CD4-positive, alpha-beta T cell (primary cell): ENCODE measurements around the gene CIRBP. TPM values are rescaled to one million over a fixed set of nuclear protein-coding genes. Genes with fewer than 3 reads are reported as not detected.

ENCODE experiments used
- ATAC-seq: fragments of 200-7000 bp; cut with Tn5 transposase; one replicate; pipeline ENCODE4 v1.10.0; 2022; ENCODE audit warnings: mild to moderate bottlenecking; ENCODE audit not compliant: poor library complexity
- CTCF ChIA-PET: fragments of 350-600 bp; sonication (Branson Sonifier 250); formaldehyde crosslinking; loops from one replicate; lab custom pipeline; 2021; ENCODE audit warnings: antibody characterized with exemption, inconsistent platforms; lab: Charles Lee
- POLR2A ChIA-PET: fragments of 350-600 bp; sonication (Branson Sonifier 250); formaldehyde crosslinking; loops from one replicate; lab custom pipeline; 2021; ENCODE audit warnings: antibody characterized with exemption, inconsistent platforms; lab: Charles Lee
- DNase-seq, 14 experiments: peaks; one replicate each; pipeline ENCODE4 v3.0.0-alpha.2; 2013 to 2020; ENCODE audit warnings: mixed read lengths in 2 of 14
- H3K27ac ChIP-seq, 2 donors: one replicate each; pipeline versions ENCODE4 v1.5.1 to v1.7.0; 2013; ENCODE audit warnings: low read length in 2 of 2, low read depth in 1 of 2, mild to moderate bottlenecking in 1 of 2
- H3K27me3 ChIP-seq, 2 experiments: 1 replicate in 1 of 2; 2 replicates in 1 of 2; pipeline versions ENCODE4 v1.6.1 to v1.7.0; 2013; ENCODE audit warnings: low read length in 2 of 2, control low read depth in 1 of 2, mild to moderate bottlenecking in 1 of 2, moderate library complexity in 1 of 2; ENCODE audit not compliant: insufficient read depth in 2 of 2, control insufficient read depth in 1 of 2
- H3K36me3 ChIP-seq: one replicate; pipeline ENCODE4 v1.6.1; 2013; ENCODE audit warnings: low read length, control low read depth; ENCODE audit not compliant: insufficient read depth
- H3K4me1 ChIP-seq: one replicate; pipeline ENCODE4 v1.6.1; 2013; ENCODE audit warnings: low read length, control low read depth; ENCODE audit not compliant: insufficient read depth
- H3K4me3 ChIP-seq: one replicate; pipeline ENCODE4 v1.5.1; 2013; ENCODE audit warnings: mild to moderate bottlenecking, low read length, moderate library complexity
- H3K9me3 ChIP-seq, 2 experiments: 1 replicate in 1 of 2; 2 replicates in 1 of 2; pipeline versions ENCODE4 v1.6.1 to v1.7.0; 2013; ENCODE audit warnings: low read length in 2 of 2, mild to moderate bottlenecking in 2 of 2, control low read depth in 1 of 2, moderate library complexity in 1 of 2; ENCODE audit not compliant: control insufficient read depth in 1 of 2, insufficient read depth in 1 of 2
- H3K27ac Mint-ChIP-seq: one replicate; pipeline ENCODE4 v1.8.0; 2020; ENCODE audit warnings: mixed read lengths
- H3K27me3 Mint-ChIP-seq: one replicate; pipeline ENCODE4 v1.8.0; 2021; ENCODE audit warnings: mixed read lengths
- H3K36me3 Mint-ChIP-seq: one replicate; pipeline ENCODE4 v1.8.0; 2021; ENCODE audit warnings: low read depth, mixed read lengths
- H3K4me1 Mint-ChIP-seq: one replicate; pipeline ENCODE4 v1.8.0; 2021; ENCODE audit warnings: low read depth, mixed read lengths
- H3K4me3 Mint-ChIP-seq: one replicate; pipeline ENCODE4 v1.8.0; 2020; ENCODE audit warnings: mild to moderate bottlenecking, mixed read lengths
- H3K9me3 Mint-ChIP-seq: one replicate; pipeline ENCODE4 v1.8.0; 2020; ENCODE audit warnings: mixed read lengths
- intact Hi-C, 2 experiments: fragments of 100-400 bp; cut with DNase I in 1 of 2; cut with micrococcal nuclease in 1 of 2; formaldehyde crosslinking; loops; one replicate each; pipeline versions ENCODE4 v1.15.1 to v1.9.0; 2023 to 2025; cut with DNase I, micrococcal nuclease
- total RNA-seq, 174 experiments: library from RNA in 2 of 174; stranded (reverse) in 2 of 174; gene quantifications; one replicate each; pipeline ENCODE4 v1.2.3 and lab custom pipeline; 2021 to 2026
- TF ChIP-seq, protein P1 (sequence below): fragments of 200-600 bp; IDR thresholded peaks from one replicate; pipeline ENCODE4 v1.8.0; 2022; ENCODE audit warnings: antibody characterized with exemption, mild to moderate bottlenecking

CIRBP gene
- total RNA-seq, 2 experiments from 2014 or later = 614 to 628 TPM

DNA sequence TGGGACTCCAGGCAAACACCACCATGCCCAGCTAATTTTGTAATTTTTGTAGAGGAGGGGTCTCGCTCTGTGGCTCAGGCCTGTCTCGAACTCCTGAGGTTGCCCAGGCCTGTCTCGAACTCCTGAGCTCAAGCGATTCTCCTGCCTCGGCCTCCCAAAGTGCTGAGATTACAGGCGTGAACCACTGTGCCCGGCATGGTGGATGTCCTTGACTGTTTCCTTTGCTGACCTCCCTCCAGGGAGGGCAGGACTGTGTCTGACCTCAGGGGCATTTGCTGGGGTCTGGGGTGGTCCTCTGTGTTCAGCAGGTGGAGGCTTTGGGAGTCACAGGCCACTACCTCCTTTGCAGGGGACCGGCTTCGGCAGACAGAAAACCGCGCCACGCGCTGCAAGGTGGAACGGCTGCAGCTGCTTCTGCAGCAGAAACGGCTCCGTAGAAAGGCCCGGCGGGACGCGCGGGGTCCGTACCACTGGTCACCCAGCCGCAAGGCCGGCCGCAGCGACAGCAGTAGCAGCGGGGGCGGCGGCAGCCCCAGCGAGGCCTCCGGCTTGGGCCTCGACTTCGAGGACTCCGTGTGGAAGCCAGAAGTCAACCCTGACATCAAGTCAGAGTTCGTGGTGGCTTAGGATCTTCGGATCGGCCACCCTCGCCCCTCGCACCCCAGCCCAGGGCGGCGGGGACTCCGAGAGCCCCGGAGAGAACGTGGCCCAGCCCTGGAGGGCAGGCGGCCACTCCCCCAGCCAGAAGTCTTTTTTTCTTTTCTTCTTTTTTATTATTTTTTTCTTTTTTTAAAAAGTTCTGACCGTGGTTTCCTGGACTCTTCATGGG is 12.3 kb upstream of the CIRBP start:
- H3K9me3 ChIP-seq = no peaks in the 10 kb centered on the region

DNA sequence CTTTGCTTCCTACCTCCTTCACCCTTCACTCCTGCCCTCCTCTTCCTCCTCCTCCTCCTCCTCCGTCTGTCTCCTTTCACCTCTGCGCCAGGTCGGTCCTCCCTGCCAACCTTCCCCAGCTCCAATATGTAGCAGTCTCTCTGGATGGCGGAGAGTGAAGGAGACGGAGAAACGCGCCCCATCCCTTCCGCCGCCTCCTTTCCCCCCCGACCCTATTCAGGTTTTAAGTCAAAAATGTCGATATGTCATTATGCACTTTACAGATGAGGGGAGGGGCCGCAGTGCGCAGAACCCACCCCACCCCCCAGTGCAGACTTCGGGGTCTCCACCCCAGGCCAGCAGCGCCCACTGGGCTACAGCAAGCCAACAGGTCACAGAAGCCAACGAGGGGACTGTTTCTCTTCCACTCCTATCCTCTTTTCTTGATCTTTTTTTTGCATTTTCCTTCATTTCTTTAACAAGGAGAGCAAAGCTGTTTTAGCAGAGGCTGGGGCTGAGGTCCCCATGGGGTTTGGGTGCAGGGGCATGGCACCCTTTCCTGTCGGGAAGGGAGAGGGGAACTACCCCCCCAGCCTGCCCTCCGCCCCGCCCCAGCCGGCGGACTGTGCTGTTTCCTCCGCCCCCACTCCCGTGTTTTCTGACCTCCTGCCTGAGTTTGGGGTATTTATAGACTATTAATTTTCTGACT is 11.5 kb upstream of the CIRBP start:
- no peak overlapping the region for H3K4me3 ChIP-seq

More for the DNA sequence above, 12.3 kb upstream of the CIRBP start:
- ATAC-seq (no peak), DNase-seq (no peak)
- no peaks in the 10 kb centered on the region for H3K27me3 Mint-ChIP-seq
- TF ChIP-seq, protein P1, sequence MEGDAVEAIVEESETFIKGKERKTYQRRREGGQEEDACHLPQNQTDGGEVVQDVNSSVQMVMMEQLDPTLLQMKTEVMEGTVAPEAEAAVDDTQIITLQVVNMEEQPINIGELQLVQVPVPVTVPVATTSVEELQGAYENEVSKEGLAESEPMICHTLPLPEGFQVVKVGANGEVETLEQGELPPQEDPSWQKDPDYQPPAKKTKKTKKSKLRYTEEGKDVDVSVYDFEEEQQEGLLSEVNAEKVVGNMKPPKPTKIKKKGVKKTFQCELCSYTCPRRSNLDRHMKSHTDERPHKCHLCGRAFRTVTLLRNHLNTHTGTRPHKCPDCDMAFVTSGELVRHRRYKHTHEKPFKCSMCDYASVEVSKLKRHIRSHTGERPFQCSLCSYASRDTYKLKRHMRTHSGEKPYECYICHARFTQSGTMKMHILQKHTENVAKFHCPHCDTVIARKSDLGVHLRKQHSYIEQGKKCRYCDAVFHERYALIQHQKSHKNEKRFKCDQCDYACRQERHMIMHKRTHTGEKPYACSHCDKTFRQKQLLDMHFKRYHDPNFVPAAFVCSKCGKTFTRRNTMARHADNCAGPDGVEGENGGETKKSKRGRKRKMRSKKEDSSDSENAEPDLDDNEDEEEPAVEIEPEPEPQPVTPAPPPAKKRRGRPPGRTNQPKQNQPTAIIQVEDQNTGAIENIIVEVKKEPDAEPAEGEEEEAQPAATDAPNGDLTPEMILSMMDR = no peak
- Histone ChIP-seq H3K36me3 (peaks cover 48% of the 10 kb centered on the region), H3K27ac (peak overlapping the region; percentile 13 to 40), H3K4me1 (peaks cover 97% of the 10 kb centered on the region), H3K4me3 (no peak overlapping the region), H3K27me3 (no peaks in the 10 kb centered on the region)
- intact Hi-C loops = no loop called here
- no peaks in the 10 kb centered on the region for H3K9me3 Mint-ChIP-seq
- CTCF ChIA-PET = interaction anchor here (0.6 to 2.4 kb wide), 3 partner anchors 9 to 202 kb away, joined by 3 to 12 read pairs (median 4); no protein-coding TSS in a partner anchor
- POLR2A ChIA-PET = interaction anchor here (1.5 to 7.1 kb wide), 2 partner anchors 9 to 12 kb away, joined by 4 to 117 read pairs; partner anchors contain the start of gene CIRBP
- peaks cover 63% of the 10 kb centered on the region for H3K36me3 Mint-ChIP-seq
- H3K27ac Mint-ChIP-seq = peak overlapping the region; percentile 95
- peaks cover 47% of the 10 kb centered on the region for H3K4me1 Mint-ChIP-seq
- H3K4me3 Mint-ChIP-seq = peak overlapping the region; percentile 68

DNA sequence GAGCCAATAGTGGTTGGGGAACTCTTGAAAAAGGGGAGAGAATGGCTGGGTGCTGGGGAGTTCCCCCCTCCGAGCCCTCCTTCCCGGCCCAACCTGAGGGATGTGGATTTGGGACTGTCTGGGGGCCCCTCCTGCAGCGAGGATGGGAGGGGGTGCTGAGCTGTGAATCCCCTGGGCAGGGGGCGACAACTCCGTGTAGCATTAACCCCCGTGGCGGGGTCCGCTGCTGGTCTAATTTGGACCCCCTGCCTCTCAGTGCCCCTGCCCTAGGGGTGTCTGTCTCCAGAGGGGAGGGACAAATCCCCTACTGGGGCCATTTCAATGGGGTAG is 11.0 kb upstream of the CIRBP start:
- H3K9me3 Mint-ChIP-seq = no peaks in the 10 kb centered on the region
- H3K36me3 Mint-ChIP-seq = peaks cover 57% of the 10 kb centered on the region
- POLR2A ChIA-PET = interaction anchor here (1.0 to 7.1 kb wide), 5 partner anchors 8 to 15 kb away, joined by 3 to 117 read pairs (median 4); partner anchors contain the start of gene CIRBP
- Histone ChIP-seq H3K36me3 (peaks cover 45% of the 10 kb centered on the region), H3K27ac (peak overlapping the region; percentile 52 to 99), H3K4me1 (peaks cover 97% of the 10 kb centered on the region), H3K9me3 (no peaks in the 10 kb centered on the region), H3K27me3 (no peaks in the 10 kb centered on the region), H3K4me3 (peak overlapping the region; percentile 56)
- DNase-seq = no peak
- intact Hi-C loops = no loop called here
- peaks cover 49% of the 10 kb centered on the region for H3K4me1 Mint-ChIP-seq
- ATAC-seq = no peak
- TF ChIP-seq, protein P1 = no peak
- H3K4me3 Mint-ChIP-seq = peak overlapping the region; percentile 91
- CTCF ChIA-PET = interaction anchor here (1.5 kb wide), 1 partner anchor 14 kb away, joined by 7 read pairs; no protein-coding TSS in a partner anchor
- peak overlapping the region; percentile 95 for H3K27ac Mint-ChIP-seq
- H3K27me3 Mint-ChIP-seq = no peaks in the 10 kb centered on the region

More for the DNA sequence above, 11.5 kb upstream of the CIRBP start:
- TF ChIP-seq, protein P1 = no peak
- ATAC-seq (no peak), DNase-seq (no peak)
- Histone ChIP-seq H3K4me1 (peaks cover 97% of the 10 kb centered on the region), H3K27me3 (no peaks in the 10 kb centered on the region), H3K27ac (peak overlapping the region; percentile 52 to 99), H3K36me3 (peaks cover 45% of the 10 kb centered on the region), H3K9me3 (no peaks in the 10 kb centered on the region)
- intact Hi-C loops = no loop called here
- CTCF ChIA-PET = interaction anchor here (1.5 kb wide), 1 partner anchor 13 kb away, joined by 7 read pairs; no protein-coding TSS in a partner anchor
- peaks cover 50% of the 10 kb centered on the region for H3K4me1 Mint-ChIP-seq
- H3K36me3 Mint-ChIP-seq = peaks cover 58% of the 10 kb centered on the region
- no peaks in the 10 kb centered on the region for H3K9me3 Mint-ChIP-seq
- H3K4me3 Mint-ChIP-seq = peak overlapping the region; percentile 91
- H3K27me3 Mint-ChIP-seq = no peaks in the 10 kb centered on the region
- POLR2A ChIA-PET = interaction anchor here (1.0 to 7.1 kb wide), 3 partner anchors 8 to 11 kb away, joined by 3 to 117 read pairs (median 4); partner anchors contain the start of gene CIRBP
- H3K27ac Mint-ChIP-seq = peak overlapping the region; percentile 95
